ENCODE results near the gene CHN2. TPM values are rescaled to one million over a fixed set of nuclear protein-coding genes. Genes with fewer than 3 reads are reported as not detected.

CHN2 gene
- total RNA-seq, 4 donors from 2014 or later: 5.6 to 36.7 (median 16.8) TPM

GRCh38 chr7:29359482-29360093 is 165.0 kb downstream of the CHN2 start:
- in situ Hi-C loops (cut with MboI; ENCODE audit: low pct_ligation_motif_present in 1 of 4, low pct_unique_long_range_greater_than_20kb in 1 of 4, low sequenced_read_pairs in 3 of 4): no loop called here
- no peak overlapping the region for H3K27ac ChIP-seq
- TF ChIP-seq EP300 (IDR thresholded peaks at IDR 0.05; ENCODE audit: low read depth) (no peak), POLR2AphosphoS5 (IDR thresholded peaks at IDR 0.05) (no peak), POLR2A (IDR thresholded peaks at IDR 0.05) (no peak), CTCF (IDR thresholded peaks at IDR 0.05) (no peak)
- no peaks in the 10 kb centered on the region for H3K9me3 ChIP-seq
- no peaks in the 10 kb centered on the region for H3K27me3 ChIP-seq
- no peak overlapping the region for H3K4me3 ChIP-seq
- H3K36me3 ChIP-seq: no peaks in the 10 kb centered on the region
- intact Hi-C loops (cut with DNase I; ENCODE audit: low total_unique reads): no loop called here
- peaks cover 0 to 6% (median 3%) of the 10 kb centered on the region in 4 donors for H3K4me1 ChIP-seq
- no peak for DNase-seq
- 77 to 83% methylated on average over 4 of the region's 4 CpGs for WGBS, 2 donors (ENCODE audit: low coverage in 1 of 2)

- Histone ChIP-seq H3K36me3 (no peaks in the 10 kb centered on the region), H3K4me1 (peaks cover 0 to 12% (median 6%) of the 10 kb centered on the region in 4 donors), H3K4me3 (no peak overlapping the region), H3K9me3 (no peaks in the 10 kb centered on the region), H3K27ac (no peak overlapping the region), H3K27me3 (no peaks in the 10 kb centered on the region)
- no peak for DNase-seq
- 73 to 74% methylated on average over 3 to 13 of the region's 13 CpGs for WGBS, 2 donors (ENCODE audit: low coverage in 1 of 2)
- TF ChIP-seq EP300 (IDR thresholded peaks at IDR 0.05; ENCODE audit: low read depth) (no peak), POLR2A (IDR thresholded peaks at IDR 0.05) (no peak), POLR2AphosphoS5 (IDR thresholded peaks at IDR 0.05) (no peak), CTCF (IDR thresholded peaks at IDR 0.05) (no peak)
- in situ Hi-C loops (cut with MboI; ENCODE audit: low pct_ligation_motif_present in 1 of 4, low pct_unique_long_range_greater_than_20kb in 1 of 4, low sequenced_read_pairs in 3 of 4) (no loop called here), intact Hi-C loops (cut with DNase I; ENCODE audit: low total_unique reads) (no loop called here)
Measured at GRCh38 chr7:29360633-29361625, 166.4 kb downstream of the CHN2 start.

GRCh38 chr7:29362380-29362779 is 167.8 kb downstream of the CHN2 start:
- TF ChIP-seq EP300 (IDR thresholded peaks at IDR 0.05; ENCODE audit: low read depth): no peak
- WGBS, 2 donors (ENCODE audit: low coverage in 1 of 2): 78 to 92% methylated on average over 2 of the region's 2 CpGs
- H3K27me3 ChIP-seq: no peaks in the 10 kb centered on the region
- in situ Hi-C loops (cut with MboI; ENCODE audit: low pct_ligation_motif_present in 1 of 4, low pct_unique_long_range_greater_than_20kb in 1 of 4, low sequenced_read_pairs in 3 of 4): no loop called here
- no peak for DNase-seq
- no peaks in the 10 kb centered on the region for H3K9me3 ChIP-seq
- no peak overlapping the region for H3K4me3 ChIP-seq
- H3K36me3 ChIP-seq: no peaks in the 10 kb centered on the region
- H3K4me1 ChIP-seq: peaks cover 0 to 12% (median 6%) of the 10 kb centered on the region in 4 donors
- intact Hi-C loops (cut with DNase I; ENCODE audit: low total_unique reads): no loop called here
- H3K27ac ChIP-seq: no peak overlapping the region

- Histone ChIP-seq H3K4me3 (no peak overlapping the region), H3K27me3 (no peaks in the 10 kb centered on the region), H3K4me1 (peaks cover 0 to 12% (median 6%) of the 10 kb centered on the region in 4 donors), H3K9me3 (no peaks in the 10 kb centered on the region), H3K36me3 (no peaks in the 10 kb centered on the region), H3K27ac (peak overlapping the region in 1 of 4 donors; percentile 3)
- intact Hi-C loops (cut with DNase I; ENCODE audit: low total_unique reads): no loop called here
- TF ChIP-seq CTCF (IDR thresholded peaks at IDR 0.05) (no peak), POLR2A (IDR thresholded peaks at IDR 0.05) (no peak), EP300 (IDR thresholded peaks at IDR 0.05; ENCODE audit: low read depth) (no peak), POLR2AphosphoS5 (IDR thresholded peaks at IDR 0.05) (no peak)
- in situ Hi-C loops (cut with MboI; ENCODE audit: low pct_ligation_motif_present in 1 of 4, low pct_unique_long_range_greater_than_20kb in 1 of 4, low sequenced_read_pairs in 3 of 4): no loop called here
- DNase-seq: no peak
- WGBS, 2 donors (ENCODE audit: low coverage in 1 of 2): 90 to 96% methylated on average over 3 of the region's 3 CpGs
Measured at GRCh38 chr7:29363636-29364425, 169.3 kb downstream of the CHN2 start.

Measured in transverse colon (tissue), 4 donors.